ENCODE results near the gene NYNRIN. TPM values are rescaled to one million over a fixed set of nuclear protein-coding genes. Genes with fewer than 3 reads are reported as not detected.

Gene NYNRIN
- total RNA-seq, 1 experiment from 2014 or later, result 2.7 TPM

DNA sequence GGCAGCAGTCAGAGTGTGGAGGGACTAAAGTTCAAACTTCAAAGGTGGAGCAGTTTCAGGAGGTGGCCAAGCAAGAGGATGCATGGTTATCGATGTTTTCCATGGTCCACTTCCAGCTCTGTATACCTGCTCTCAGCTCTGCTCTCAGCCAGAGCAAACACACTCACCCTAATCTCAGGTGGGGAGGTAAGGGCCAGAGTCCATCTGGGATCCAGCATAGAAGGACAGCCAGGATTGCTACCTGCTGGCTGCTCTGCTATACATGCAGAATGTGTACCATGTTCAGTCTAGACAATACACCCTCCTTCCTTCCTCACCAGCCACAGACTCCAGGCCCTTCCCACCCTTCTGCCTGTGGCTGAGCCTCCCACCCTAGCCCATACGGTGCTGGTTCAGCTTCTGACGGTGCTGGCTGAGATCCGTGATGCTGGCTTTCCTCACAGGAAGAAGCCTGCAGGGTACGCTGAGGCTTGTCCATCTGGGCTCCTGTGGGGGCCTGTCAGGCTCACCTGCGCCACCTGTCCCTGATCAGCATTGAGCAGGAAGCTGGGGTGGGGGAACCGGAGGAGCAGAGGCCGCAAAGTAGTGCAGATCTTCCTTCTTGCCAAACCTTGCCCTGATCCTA is 28.2 kb downstream of the NYNRIN start:
- H3K4me1 ChIP-seq (ENCODE audit: insufficient read depth, low read length), result peaks cover 39% of the 10 kb centered on the region
- DNase-seq, result no peak
- ChIA-PET POLR2A (ENCODE audit: unreplicated experiment) (no interaction called here), CTCF (no interaction called here)
- no peak overlapping the region for H3K27ac ChIP-seq (ENCODE audit: low read length)
- H3F3A ChIP-seq (ENCODE audit: low read length, unreplicated experiment), result no peaks in the 10 kb centered on the region
- H3K4me3 ChIP-seq (ENCODE audit: low read length), result no peak overlapping the region
- no peak overlapping the region for H3K9ac ChIP-seq (ENCODE audit: low read length)
- intact Hi-C loops (cut with micrococcal nuclease), result no loop called here
- no peaks in the 10 kb centered on the region for H4K20me1 ChIP-seq (ENCODE audit: low read length)
- H3K9me3 ChIP-seq (ENCODE audit: low read length), result no peaks in the 10 kb centered on the region
- TF ChIP-seq CTCF (conservative IDR thresholded peaks at IDR 0.05; ENCODE audit: low read depth, low read length) (no peak), EZH2phosphoT487 (IDR thresholded peaks at IDR 0.05; ENCODE audit: borderline replicate concordance, low read length) (no peak), EZH2 (IDR thresholded peaks at IDR 0.05; ENCODE audit: low read length, unreplicated experiment) (no peak)
- no peak overlapping the region for H3K4me2 ChIP-seq (ENCODE audit: low read length)
- H3K27me3 ChIP-seq (ENCODE audit: low read length), result no peaks in the 10 kb centered on the region
- ATAC-seq, result no peak
- no TSS peak for BruUV-seq (replicated peaks)
- H3K9me2 ChIP-seq (replicated peaks; ENCODE audit: low read length), result no peaks in the 10 kb centered on the region
- no peak overlapping the region for H2AFZ ChIP-seq (ENCODE audit: low read length)
- H3K79me2 ChIP-seq (ENCODE audit: low read length), result peaks cover 18% of the 10 kb centered on the region
- H3K36me3 ChIP-seq (ENCODE audit: low read depth, low read length), result no peaks in the 10 kb centered on the region

DNA sequence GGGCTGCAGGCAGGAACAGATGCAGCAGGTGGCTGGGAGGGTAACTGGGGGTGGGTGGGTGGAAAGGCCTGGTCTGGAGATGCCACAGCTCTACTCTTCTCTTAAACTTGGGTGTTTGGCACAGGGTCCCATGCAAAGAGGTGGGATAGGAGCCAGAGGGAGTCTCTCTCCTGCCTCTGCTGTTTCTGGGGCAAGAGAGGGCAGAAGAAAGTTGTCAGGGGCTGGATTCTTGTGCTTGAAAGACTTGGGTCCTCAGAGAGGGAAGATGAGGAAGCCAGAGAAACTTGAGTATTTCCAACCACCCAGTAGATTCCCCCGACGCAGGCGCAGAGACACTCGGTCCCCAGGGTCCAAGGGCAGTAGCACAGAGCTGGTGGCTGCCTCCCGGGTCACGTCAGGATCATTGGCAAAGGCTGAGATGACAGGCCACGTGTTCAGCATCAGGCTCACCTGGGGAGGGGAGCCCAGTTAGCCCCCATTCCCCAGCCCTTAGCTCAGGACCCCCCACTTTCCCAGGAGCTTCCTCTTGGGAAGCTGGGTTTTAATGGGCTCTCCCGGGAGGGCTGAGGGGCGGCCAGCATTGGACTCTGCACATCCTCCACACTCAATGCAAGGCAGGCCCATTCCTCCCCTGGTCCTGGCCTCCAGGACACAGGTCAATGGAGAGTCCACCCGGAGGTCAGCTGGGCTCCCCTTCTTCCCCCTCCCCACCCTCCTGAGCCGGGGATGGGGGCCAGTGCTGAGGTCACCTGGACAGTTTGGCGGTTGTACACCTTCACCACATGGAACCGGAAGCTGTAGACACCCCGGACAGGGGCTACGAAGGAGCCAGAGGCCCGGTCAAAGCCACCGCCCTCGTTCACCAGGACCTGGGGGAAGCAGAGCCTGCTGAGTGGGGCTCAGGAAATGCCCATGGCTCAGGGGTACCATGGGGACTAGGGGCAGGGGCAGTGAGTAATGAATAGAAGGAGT is 29.0 kb downstream of the NYNRIN start:
- H2AFZ ChIP-seq (ENCODE audit: low read length), result no peak overlapping the region
- no peaks in the 10 kb centered on the region for H3F3A ChIP-seq (ENCODE audit: low read length, unreplicated experiment)
- no peak for ATAC-seq
- ChIA-PET POLR2A (ENCODE audit: unreplicated experiment) (no interaction called here), CTCF (no interaction called here)
- no peak for DNase-seq
- H3K27me3 ChIP-seq (ENCODE audit: low read length), result no peaks in the 10 kb centered on the region
- no peak overlapping the region for H3K4me3 ChIP-seq (ENCODE audit: low read length)
- no peaks in the 10 kb centered on the region for H3K9me3 ChIP-seq (ENCODE audit: low read length)
- H3K79me2 ChIP-seq (ENCODE audit: low read length), result peaks cover 22% of the 10 kb centered on the region
- H4K20me1 ChIP-seq (ENCODE audit: low read length), result no peaks in the 10 kb centered on the region
- BruUV-seq (replicated peaks), result no TSS peak
- H3K4me2 ChIP-seq (ENCODE audit: low read length), result no peak overlapping the region
- H3K9me2 ChIP-seq (replicated peaks; ENCODE audit: low read length), result no peaks in the 10 kb centered on the region
- peaks cover 47% of the 10 kb centered on the region for H3K4me1 ChIP-seq (ENCODE audit: insufficient read depth, low read length)
- intact Hi-C loops (cut with micrococcal nuclease), result no loop called here
- H3K27ac ChIP-seq (ENCODE audit: low read length), result no peak overlapping the region
- no peak overlapping the region for H3K9ac ChIP-seq (ENCODE audit: low read length)
- H3K36me3 ChIP-seq (ENCODE audit: low read depth, low read length), result no peaks in the 10 kb centered on the region; the same call in 1 of the 2 replicates
- TF ChIP-seq EZH2 (IDR thresholded peaks at IDR 0.05; ENCODE audit: low read length, unreplicated experiment) (no peak), EZH2phosphoT487 (IDR thresholded peaks at IDR 0.05; ENCODE audit: borderline replicate concordance, low read length) (no peak), CTCF (conservative IDR thresholded peaks at IDR 0.05; ENCODE audit: low read depth, low read length) (no peak)

All from PC-3 (cell line).